ENCODE data around the gene SNUPN.
A peak's percentile ranks its signal among the peaks of the same experiment; 100 is the strongest.

Gene SNUPN

GRCh38 chr15:75654201-75654907, 28.8 kb upstream of the SNUPN start:
- no peak for DNase-seq (ENCODE audit: low read depth)

GRCh38 chr15:75653347-75653913, 27.9 kb upstream of the SNUPN start:
- no peak for DNase-seq (ENCODE audit: low read depth)

GRCh38 chr15:75651810-75652543, 26.5 kb upstream of the SNUPN start:
- DNase-seq (ENCODE audit: low read depth) = no peak

GRCh38 chr15:75650908-75651809, 25.6 kb upstream of the SNUPN start:
- DNase-seq (ENCODE audit: low read depth) = no peak

- no peak for DNase-seq (ENCODE audit: low read depth)
These were observed 24.3 kb upstream of the SNUPN start for GRCh38 chr15:75649848-75650247.

GRCh38 chr15:75649045-75649761, 23.7 kb upstream of the SNUPN start:
- DNase-seq (ENCODE audit: low read depth) = no peak

GRCh38 chr15:75648156-75649000, 22.9 kb upstream of the SNUPN start:
- DNase-seq (ENCODE audit: low read depth) = no peak

GRCh38 chr15:75647370-75648155, 22.0 kb upstream of the SNUPN start, which contains the start of gene SNX33:
Gene SNX33 (plus strand): TSS chr15:75647912. CDS start chr15:75649103, 1,191 bp downstream.
- DNase-seq (ENCODE audit: low read depth) = peak; percentile 46

GRCh38 chr15:75646944-75647364, 21.4 kb upstream of the SNUPN start:
- no peak for DNase-seq (ENCODE audit: low read depth)

- DNase-seq (ENCODE audit: low read depth) = no peak
These were observed 20.8 kb upstream of the SNUPN start for GRCh38 chr15:75646112-75646943.

- DNase-seq (ENCODE audit: low read depth) = no peak
These were observed 18.9 kb upstream of the SNUPN start for GRCh38 chr15:75644376-75644775.

- DNase-seq (ENCODE audit: low read depth) = no peak
These were observed 16.1 kb upstream of the SNUPN start for GRCh38 chr15:75641603-75642002.

GRCh38 chr15:75641179-75641503, 15.6 kb upstream of the SNUPN start:
- DNase-seq (ENCODE audit: low read depth) = no peak

- DNase-seq (ENCODE audit: low read depth) = no peak
These were observed 15.1 kb upstream of the SNUPN start for GRCh38 chr15:75640483-75641178.

GRCh38 chr15:75639709-75640482, 14.4 kb upstream of the SNUPN start, which contains the start of gene IMP3:
Gene IMP3 (minus strand): TSS chr15:75640224. CDS start chr15:75640168, 56 bp downstream.
- DNase-seq (ENCODE audit: low read depth) = peak; percentile 83

- DNase-seq (ENCODE audit: low read depth) = no peak
These were observed 13.7 kb upstream of the SNUPN start for GRCh38 chr15:75639191-75639708.
